ENCODE measurements around the gene IFI27.

DNA sequence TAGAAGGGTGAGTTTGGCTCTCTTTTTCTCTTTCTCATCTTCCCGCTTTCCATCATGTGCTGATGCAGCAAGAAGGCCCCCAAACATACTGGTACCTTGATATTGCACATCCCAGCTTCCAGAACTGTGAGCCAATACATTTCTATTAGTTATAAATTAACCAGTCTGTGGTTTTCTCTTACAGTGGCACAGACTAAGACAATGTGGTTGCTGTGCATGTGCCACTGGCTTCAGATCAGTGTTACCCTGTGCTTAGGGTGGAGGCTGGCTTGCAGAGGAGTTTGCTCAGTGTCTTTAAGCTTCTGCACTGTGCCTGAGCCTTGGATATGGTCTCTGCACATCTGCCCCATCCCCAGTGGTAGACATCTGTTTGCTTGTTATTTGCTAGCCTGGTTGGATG, 13.3 kb downstream of the IFI27 start:
- TF ChIP-seq SUZ12 (IDR thresholded peaks at IDR 0.05; ENCODE audit: extremely low read depth, insufficient read depth, insufficient read length) (no peak), ZNF274 (IDR thresholded peaks at IDR 0.05; ENCODE audit: low read depth, low read length) (no peak)
